ENCODE results near the gene VGF.
A peak's percentile ranks its signal among the peaks of the same experiment; 100 is the strongest.

VGF gene

DNA sequence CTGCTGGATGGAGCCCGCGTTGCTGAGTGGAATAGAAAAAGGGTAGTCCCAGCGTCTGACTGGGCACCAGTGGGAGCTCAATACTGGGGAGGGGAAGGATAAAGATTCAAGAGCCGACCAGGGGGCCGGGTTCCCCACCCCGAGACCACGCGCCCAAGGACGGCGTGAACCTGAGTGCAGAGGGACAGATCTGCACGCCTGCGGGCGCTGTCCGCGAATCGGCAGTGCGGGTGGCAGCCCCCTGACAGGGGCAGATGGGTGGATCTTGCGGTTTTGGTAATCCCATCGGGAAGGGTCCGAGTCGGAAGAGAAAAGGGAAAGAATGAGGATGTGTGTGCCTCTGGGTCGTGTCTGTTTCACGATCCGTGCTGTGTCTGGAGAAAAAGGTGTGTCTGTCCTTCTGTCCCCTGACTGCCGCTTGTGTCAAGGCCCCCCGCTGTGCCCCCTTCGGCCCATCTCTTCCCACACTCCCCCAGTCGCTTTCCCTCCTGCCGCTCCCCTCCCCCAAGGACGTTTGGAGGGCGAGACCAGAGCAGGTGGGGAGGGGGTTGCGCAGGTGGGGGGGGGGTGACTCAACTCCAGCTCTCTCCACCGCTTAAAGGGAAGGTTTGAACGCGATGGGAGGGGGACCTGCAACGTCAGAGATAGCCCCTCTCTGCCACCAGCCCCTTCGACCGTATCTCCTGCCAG lies 734 bp upstream of the VGF start:
- no peak for DNase-seq

DNA sequence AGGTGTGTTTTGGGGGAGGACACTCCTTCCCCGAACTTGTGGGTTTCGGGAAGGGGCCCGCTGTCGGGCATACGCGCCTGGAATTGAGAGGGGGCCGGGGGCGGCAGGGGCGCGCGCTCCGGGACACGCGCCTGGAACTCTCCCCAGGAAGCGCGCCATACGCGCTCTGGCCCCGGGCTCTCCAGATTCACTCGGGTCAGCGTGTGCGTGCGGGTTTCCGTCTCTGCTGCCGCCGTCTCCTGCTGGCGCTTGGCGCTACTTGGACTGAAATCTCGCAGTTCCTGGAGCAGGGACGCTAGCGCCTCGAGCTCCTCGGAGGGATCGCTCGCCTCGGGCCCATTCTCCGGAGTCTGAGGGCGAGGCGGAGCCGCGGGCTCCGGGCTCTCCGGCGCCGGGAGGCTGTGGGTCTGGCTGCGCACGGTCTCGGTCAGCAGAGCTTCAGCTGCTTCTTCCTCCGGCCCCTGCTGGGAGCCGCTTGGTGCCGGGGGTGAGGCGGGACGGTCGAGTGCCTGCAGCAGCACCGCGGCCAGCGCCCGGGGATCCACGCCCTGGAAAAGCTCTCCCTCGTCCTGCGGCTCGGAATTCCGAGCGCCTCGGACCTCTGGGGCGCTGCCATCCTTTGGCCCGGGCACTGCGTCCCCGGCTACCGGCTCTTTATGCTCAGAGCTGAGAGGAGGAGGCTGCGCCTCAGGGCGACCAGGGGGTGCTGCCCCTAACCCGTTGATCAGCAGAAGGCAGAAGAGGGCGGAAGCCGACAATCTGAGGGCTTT lies 1.1 kb downstream of the VGF start:
- peak; percentile 13 to 75 (median 54) for DNase-seq

DNA sequence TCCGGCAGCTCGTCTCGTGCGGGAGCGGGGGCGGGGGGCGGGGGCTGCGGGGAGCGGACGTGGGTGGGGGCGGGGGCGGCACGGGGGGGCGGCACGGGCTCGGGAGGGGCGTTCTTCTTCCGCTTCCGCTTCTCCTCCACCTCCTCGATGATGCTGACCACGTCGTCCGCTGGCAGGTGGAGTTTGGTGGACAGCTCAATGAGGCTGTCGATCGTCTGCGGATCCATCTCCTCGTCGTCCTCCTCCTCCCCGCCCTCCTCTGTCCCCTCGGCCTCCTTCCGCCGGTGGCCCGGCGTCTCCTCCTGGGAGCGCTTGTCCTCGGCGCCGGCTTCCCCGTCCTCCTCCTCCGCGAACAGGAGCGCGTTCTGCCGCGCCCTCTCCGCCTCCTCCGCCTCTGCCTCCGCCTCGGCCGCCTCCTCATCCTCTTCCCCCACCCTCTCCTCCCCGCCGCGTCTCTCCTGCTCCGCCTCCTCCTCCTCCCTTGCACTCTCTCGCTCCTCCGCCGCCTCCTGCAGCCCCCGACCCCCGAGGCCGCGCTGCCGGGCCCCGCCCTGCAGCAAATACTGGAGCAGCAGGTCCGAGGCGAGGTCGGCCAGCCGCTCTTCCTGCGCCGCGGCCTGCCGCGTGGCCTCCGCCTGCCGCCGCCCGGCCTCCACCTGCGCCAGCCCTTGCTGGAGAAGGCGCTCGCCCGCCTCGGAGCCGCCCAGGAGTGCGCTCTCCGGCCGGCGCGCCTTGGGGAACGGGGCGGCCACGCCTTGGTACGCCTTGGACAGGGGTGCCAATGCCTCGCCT lies 1.9 kb downstream of the VGF start:
- peak in 1 of 3 donors; percentile 17 for DNase-seq

DNA sequence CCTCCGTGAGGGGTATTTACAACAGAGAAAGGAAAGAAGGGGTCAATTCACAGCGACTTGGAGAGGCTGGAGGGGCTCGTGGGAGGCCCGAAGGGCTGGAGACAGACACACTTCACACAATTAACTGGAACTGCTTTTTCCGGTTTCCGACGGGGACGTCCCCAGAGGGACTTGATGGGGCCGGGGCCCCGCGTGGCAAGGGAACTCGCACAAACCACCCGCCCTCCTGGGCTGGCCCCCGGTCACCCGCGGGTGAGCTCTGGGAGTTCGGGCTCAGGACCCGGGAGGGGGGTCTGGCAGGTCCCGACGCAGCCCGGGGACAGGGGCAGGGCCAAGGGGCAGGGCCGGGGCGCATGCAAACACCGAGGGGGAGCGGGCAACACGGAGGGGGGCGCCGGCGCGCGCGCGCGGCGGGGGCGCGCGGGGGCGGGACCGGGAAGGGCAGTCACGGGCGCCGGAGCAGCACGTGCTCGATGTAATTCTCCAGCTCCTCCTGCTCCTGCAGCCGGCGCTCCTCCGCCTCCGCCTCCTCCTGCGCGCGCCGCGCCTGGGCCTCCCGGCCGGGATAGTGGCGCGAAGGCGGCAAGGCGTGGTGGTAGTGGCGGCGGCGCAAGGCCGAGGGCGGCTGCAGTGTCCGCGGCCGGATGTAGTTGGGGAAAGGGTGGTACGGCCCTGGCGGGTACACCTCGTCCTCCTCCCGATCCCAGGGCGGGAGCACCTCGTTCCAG lies 2.7 kb downstream of the VGF start:
- DNase-seq: peak; percentile 46 to 73 (median 55)

DNA sequence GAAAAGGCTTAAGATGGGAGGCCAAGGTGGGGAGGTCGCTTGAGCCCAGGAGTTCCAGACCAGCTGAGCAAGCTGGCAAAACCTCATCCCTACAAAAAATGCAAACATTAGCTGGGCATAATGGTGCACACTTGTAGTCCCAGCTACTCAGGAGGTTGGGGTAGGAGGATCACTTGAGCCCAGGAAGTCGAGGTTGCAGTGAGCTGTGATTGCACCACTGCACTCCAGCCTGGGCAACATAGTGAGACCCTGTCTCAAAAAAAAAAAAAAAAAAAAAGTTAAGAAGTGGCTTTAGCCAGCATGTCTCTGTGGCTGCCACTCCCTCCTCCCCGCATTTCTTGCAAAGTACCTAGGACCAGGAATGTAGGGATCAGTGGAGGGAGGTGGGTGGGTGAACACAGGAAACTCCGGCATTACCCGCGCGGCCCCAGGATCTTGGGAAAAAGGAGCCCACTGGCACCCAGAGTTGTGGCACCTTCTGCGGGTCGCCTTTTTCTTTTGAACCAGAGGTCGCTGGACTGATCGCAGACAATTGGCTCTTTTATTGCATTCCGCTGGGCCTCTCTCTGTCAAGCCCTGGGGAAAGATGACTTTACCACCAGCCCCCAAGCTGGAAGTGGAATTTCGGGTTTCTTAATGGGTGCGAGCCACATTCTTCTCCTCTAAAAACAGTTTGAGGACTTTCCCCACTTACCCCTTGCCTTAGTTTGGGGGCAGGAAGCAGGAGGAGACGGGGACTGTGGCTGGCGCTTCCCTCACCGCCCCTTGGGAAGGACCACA lies 3.5 kb downstream of the VGF start:
- DNase-seq: no peak

- DNase-seq: no peak
Observed at GRCh38 chr7:101160910-101161309, 4.5 kb downstream of the VGF start.

GRCh38 chr7:101159696-101160674 lies 5.4 kb downstream of the VGF start:
- DNase-seq: peak in 1 of 3 donors; percentile 40

DNA sequence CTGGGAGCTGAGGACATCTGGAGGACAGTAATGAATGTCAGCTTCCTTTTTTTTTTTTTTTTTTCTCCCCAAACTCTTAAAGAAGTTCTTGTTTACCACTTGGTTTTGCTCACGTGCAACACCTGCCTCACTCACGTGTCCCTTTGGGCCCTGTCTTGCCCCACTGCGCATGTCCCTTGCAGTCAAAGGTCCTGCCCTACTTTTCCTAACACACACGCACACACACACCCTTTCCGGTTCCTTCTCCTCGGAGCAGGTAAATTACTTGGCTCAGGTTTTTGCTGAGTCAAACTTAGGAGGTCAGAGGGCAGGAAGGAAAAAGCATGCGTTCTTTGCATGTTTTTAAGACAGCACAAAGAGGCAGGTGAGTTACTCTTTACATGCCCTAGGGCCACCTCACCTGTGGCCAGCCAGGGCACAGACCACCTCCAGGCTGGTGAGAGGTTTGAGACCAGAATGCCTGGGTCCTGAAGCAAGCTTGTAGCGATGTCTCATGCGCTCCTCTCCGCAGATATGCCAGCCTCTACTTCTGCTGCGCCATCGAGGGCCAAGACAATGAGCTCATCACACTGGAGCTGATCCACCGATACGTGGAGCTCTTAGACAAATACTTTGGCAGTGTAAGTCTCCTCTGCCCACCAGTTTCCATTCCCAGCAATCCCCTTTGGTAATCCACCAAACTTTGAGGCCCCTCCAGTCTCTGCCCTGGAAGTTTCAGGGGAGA lies 8.3 kb downstream of the VGF start:
- no peak for DNase-seq

GRCh38 chr7:101156277-101156676 lies 9.1 kb downstream of the VGF start:
- no peak for DNase-seq

DNA sequence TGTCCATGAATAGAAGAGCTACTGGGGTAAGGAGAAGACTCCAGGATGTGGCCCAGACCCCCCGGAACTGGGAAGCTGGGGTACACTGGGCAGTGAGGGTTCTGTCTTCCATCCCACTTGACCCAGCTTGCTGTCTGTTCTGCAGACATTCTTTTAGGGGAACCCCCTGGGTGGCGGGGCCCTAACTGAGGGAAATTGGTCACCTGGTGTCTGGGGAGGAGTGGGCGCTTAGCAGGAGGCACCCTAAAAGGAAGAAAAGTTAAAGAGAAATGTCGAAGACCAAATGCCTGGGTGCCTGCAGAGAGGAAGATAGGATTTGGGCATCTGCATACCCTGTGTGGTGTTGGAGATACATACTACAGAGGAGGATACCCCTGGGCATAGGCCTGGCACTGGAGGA lies 10.1 kb downstream of the VGF start:
- no peak for DNase-seq

DNA sequence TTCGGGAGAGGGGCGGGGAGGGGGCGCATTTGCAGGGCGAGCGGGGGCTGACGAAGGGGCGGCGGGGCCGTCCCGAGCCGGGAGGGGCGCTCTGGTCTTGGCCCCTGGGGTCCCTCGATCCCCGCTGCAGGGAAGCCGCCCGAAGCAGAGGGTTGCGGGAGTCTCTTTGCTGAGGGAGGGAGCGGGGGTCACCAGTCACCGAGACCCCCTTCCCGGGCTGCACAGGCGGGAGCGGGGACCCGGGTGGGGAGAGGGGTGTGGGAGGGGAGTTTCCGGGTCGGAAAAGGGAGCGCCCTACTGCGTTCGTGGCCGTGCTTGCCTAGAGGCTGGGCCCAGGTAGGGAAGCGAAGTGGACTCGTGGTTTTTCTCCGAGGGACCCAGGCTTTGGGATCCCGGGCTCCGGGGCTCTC lies 10.7 kb downstream of the VGF start:
- no peak for DNase-seq

GRCh38 chr7:101153969-101154692 lies 11.2 kb downstream of the VGF start, which contains the start of gene AP1S1:
AP1S1 (plus strand) TSS chr7:101154476; CDS start chr7:101154515, 39 bp downstream.
- peak; percentile 86 to 97 (median 94) for DNase-seq

DNA sequence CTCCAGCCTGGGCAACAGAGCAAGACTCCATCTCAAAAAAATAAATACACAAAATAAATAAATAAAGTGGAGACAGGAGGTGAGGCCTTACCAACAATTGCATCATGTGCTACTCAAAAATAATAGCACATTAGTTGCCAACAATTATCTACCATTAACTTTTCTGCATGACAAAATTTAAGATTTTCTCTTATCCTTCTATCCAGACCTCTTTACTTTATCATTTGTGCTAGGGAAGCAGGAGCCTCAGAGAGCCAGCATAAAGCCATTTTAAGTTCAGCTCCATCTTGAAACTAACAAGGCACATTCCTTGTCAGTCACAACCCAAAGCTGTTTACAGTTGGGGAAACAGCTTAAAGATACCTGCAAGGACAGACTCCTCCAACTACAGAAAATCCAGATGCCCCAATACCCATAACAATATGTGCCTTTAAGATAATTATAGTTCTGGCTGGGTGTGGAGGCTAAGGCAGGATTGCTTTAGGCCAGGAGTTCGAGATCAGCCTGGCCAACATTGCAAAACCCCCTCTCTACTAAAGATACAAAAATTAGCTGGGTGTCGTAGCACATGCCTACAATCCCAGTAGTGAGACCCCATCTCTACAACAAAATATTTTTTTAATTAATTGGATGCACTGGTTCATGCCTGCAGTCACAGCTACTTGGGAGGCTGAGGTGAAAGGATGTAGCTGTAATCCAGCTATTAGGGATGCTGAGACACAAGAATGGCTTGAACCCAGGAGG lies 13.3 kb downstream of the VGF start:
- no peak for DNase-seq

DNA sequence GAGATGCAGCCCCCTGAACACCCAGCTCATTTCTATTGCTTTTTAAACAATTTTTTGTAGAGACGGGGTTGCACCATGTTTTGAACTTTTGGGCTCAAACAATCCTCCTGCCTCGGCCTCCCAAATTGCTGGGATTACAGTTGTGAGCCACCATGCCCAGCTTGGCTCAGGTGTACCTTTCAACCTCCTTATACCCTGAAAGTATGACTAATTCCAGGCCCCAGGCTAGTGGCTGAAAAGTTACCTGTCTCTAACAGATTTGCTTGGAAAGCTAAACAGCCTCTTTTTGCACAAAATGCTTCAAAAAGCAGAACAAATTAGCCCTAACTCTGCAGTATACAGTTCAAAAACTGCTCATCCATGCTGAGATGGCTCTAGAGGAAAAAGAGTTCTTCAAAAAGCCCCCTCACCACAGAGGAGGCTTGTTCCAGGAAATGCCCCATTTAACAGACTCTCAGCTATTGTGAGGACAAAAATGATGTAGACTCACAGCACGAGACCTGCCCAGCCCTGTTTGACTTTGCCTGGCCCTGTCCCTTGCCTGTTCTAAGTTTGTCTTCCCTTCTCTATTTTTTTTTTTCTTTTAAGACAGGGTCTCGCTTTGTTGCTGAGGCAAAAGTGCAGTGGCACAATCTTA lies 24.5 kb downstream of the VGF start:
- DNase-seq: peak in 1 of 3 donors; percentile 38

DNA sequence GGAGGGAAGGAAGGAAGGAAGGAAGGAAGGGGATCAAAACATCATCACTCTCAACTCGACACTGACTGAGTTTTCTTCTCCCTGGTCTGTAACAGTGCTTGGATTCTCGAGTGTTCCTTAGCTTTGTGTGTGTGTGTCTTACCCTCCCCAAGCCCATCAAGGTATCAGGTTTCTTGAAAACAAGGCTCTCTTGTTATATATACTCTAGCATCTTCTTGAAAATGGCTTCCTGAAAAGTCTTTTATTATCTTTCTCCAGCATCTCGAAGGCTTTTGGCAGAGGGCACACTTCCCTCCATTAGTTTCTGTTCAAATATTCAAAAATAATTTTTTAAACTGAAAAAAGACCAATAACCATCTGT lies 25.1 kb downstream of the VGF start:
- no peak for DNase-seq

GRCh38 chr7:101138213-101138870 lies 27.0 kb downstream of the VGF start:
- DNase-seq: peak; percentile 94 to 97 (median 96)

GRCh38 chr7:101137651-101138212 lies 27.6 kb downstream of the VGF start:
- peak in 1 of 3 donors; percentile 19 for DNase-seq
